ENCODE results near the gene PCDH15. TPM values are rescaled to one million over a fixed set of nuclear protein-coding genes. Genes with fewer than 3 reads are reported as not detected.

The PCDH15 gene
- total and polyA plus RNA-seq, 2 experiments from 2014 or later: 1.1 to 1.7 TPM

GRCh38 chr10:54198051-54198450, 603.0 kb downstream of the PCDH15 start:
- Histone ChIP-seq H3K9me2 (replicated peaks; ENCODE audit: insufficient read depth) (no peaks in the 10 kb centered on the region), H3K9me3 (ENCODE audit: low read depth) (no peaks in the 10 kb centered on the region), H3K4me3 (no peak overlapping the region), H3K79me2 (no peaks in the 10 kb centered on the region), H3K4me1 (ENCODE audit: insufficient read depth) (no peaks in the 10 kb centered on the region), H2AFZ (no peak overlapping the region), H3K4me2 (no peak overlapping the region), H3K27ac (no peak overlapping the region), H3K36me3 (replicated peaks; ENCODE audit: insufficient read depth, low read depth) (no peaks in the 10 kb centered on the region), H4K20me1 (ENCODE audit: insufficient read depth, poor library complexity, severe bottlenecking) (no peaks in the 10 kb centered on the region), H3K27me3 (no peaks in the 10 kb centered on the region)
- 43% methylated on average over 3 of the region's 3 CpGs for WGBS (ENCODE audit: low lambda C conversion rate, missing lambda C conversion rate)
- DNase-seq (ENCODE audit: low spot score): no peak
- TF ChIP-seq EZH2 (IDR thresholded peaks at IDR 0.05; ENCODE audit: borderline replicate concordance): no peak
- no peak for TF ChIP-seq EZH2phosphoT487 (IDR thresholded peaks at IDR 0.05; ENCODE audit: low read depth, severe bottlenecking, unreplicated experiment)
- TF ChIP-seq CTCF (IDR thresholded peaks at IDR 0.05; ENCODE audit: poor library complexity): no peak

- Histone ChIP-seq H3K27me3 (no peaks in the 10 kb centered on the region), H3K9me2 (replicated peaks; ENCODE audit: insufficient read depth) (no peaks in the 10 kb centered on the region), H2AFZ (no peak overlapping the region), H4K20me1 (ENCODE audit: insufficient read depth, poor library complexity, severe bottlenecking) (no peaks in the 10 kb centered on the region), H3K79me2 (no peaks in the 10 kb centered on the region), H3K4me3 (no peak overlapping the region), H3K4me1 (ENCODE audit: insufficient read depth) (no peaks in the 10 kb centered on the region), H3K4me2 (no peak overlapping the region), H3K9me3 (ENCODE audit: low read depth) (no peaks in the 10 kb centered on the region), H3K27ac (no peak overlapping the region), H3K36me3 (replicated peaks; ENCODE audit: insufficient read depth, low read depth) (no peaks in the 10 kb centered on the region)
- DNase-seq (ENCODE audit: low spot score): no peak
- TF ChIP-seq EZH2 (IDR thresholded peaks at IDR 0.05; ENCODE audit: borderline replicate concordance) (no peak), CTCF (IDR thresholded peaks at IDR 0.05; ENCODE audit: poor library complexity) (no peak), EZH2phosphoT487 (IDR thresholded peaks at IDR 0.05; ENCODE audit: low read depth, severe bottlenecking, unreplicated experiment) (no peak)
These were observed 606.2 kb downstream of the PCDH15 start for GRCh38 chr10:54194806-54195205.

DNA sequence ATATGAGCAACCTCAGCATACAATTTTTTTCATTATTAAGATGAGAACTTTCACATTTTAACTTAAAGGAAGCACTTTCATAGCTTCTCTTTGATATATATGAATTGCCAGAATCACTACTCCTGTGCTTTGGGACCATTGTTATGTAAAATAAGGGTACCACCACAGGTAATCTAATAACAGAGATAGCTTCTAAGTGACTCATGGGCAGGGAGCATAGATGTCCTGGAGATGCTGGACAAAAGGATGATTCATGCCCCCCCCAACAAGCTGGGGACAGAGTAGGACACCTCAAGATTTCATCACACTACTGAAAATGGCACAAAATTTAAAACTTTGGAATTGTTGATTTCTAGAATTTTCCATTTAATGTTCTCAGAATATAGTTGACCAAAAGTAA, 641.1 kb downstream of the PCDH15 start:
- no peaks in the 10 kb centered on the region for H3K79me2 ChIP-seq
- H3K36me3 ChIP-seq (replicated peaks; ENCODE audit: insufficient read depth, low read depth): no peaks in the 10 kb centered on the region
- TF ChIP-seq CTCF (IDR thresholded peaks at IDR 0.05; ENCODE audit: poor library complexity): no peak
- TF ChIP-seq EZH2 (IDR thresholded peaks at IDR 0.05; ENCODE audit: borderline replicate concordance): no peak
- TF ChIP-seq EZH2phosphoT487 (IDR thresholded peaks at IDR 0.05; ENCODE audit: low read depth, severe bottlenecking, unreplicated experiment): no peak
- H2AFZ ChIP-seq: no peak overlapping the region
- no peaks in the 10 kb centered on the region for H3K9me3 ChIP-seq (ENCODE audit: low read depth)
- DNase-seq (ENCODE audit: low spot score): no peak
- H3K4me1 ChIP-seq (ENCODE audit: insufficient read depth): no peaks in the 10 kb centered on the region
- no peaks in the 10 kb centered on the region for H3K9me2 ChIP-seq (replicated peaks; ENCODE audit: insufficient read depth)
- no peak overlapping the region for H3K27ac ChIP-seq
- no peak overlapping the region for H3K4me2 ChIP-seq
- no peak overlapping the region for H3K4me3 ChIP-seq
- no peaks in the 10 kb centered on the region for H4K20me1 ChIP-seq (ENCODE audit: insufficient read depth, poor library complexity, severe bottlenecking)
- H3K27me3 ChIP-seq: no peaks in the 10 kb centered on the region

- H3K9me3 ChIP-seq (ENCODE audit: low read depth): no peaks in the 10 kb centered on the region
- H3K4me3 ChIP-seq: no peak overlapping the region
- no peak overlapping the region for H3K27ac ChIP-seq
- H3K4me1 ChIP-seq (ENCODE audit: insufficient read depth): no peaks in the 10 kb centered on the region
- H4K20me1 ChIP-seq (ENCODE audit: insufficient read depth, poor library complexity, severe bottlenecking): no peaks in the 10 kb centered on the region
- no peaks in the 10 kb centered on the region for H3K36me3 ChIP-seq (replicated peaks; ENCODE audit: insufficient read depth, low read depth)
- DNase-seq (ENCODE audit: low spot score): no peak
- no peak for TF ChIP-seq CTCF (IDR thresholded peaks at IDR 0.05; ENCODE audit: poor library complexity)
- H3K27me3 ChIP-seq: no peaks in the 10 kb centered on the region
- H3K4me2 ChIP-seq: no peak overlapping the region
- WGBS (ENCODE audit: low lambda C conversion rate, missing lambda C conversion rate): 81% methylated on average over 2 of the region's 2 CpGs
- H2AFZ ChIP-seq: no peak overlapping the region
- H3K79me2 ChIP-seq: no peaks in the 10 kb centered on the region
- no peaks in the 10 kb centered on the region for H3K9me2 ChIP-seq (replicated peaks; ENCODE audit: insufficient read depth)
These were observed 652.5 kb downstream of the PCDH15 start for GRCh38 chr10:54148508-54148907.
